HCT116 (cell line): ENCODE results near the gene KCND2. TPM values are rescaled to one million over a fixed set of nuclear protein-coding genes. Genes with fewer than 3 reads are reported as not detected.
A peak's percentile ranks its signal among the peaks of the same experiment; 100 is the strongest.

Experiments used
- ATAC-seq: fragments of 200-7000 bp; cut with Tn5 transposase; 2 replicates; pipeline ENCODE4 v1.9.1; 2020; ENCODE audit warnings: mild to moderate bottlenecking, moderate library complexity
- BruUV-seq: library from RNA; stranded (reverse); fragments of 400-500 nt; replicated peaks from 2 replicates; lab custom pipeline; 2021; lab: Mats Ljungman, UMichigan
- CTCF ChIA-PET: fragments of 300-600 bp; sonication (Branson Sonifier 250); formaldehyde crosslinking; loops from one replicate; lab custom pipeline; 2021; ENCODE audit warnings: antibody characterized with exemption; lab: Charles Lee
- POLR2A ChIA-PET: fragments of 300-600, 350-600 bp; sonication (Branson Sonifier 250); formaldehyde crosslinking; loops from one replicate; lab custom pipeline; 2021; ENCODE audit warnings: antibody characterized with exemption; lab: Charles Lee
- RAD21 ChIA-PET, 2 experiments: fragments of 300-600 bp; sonication (Branson Sonifier 250); formaldehyde crosslinking; loops; one replicate each; lab custom pipeline; 2023; ENCODE audit warnings: low total read pairs in 2 of 2; ENCODE audit not compliant: uncharacterized antibody in 2 of 2, unreplicated experiment in 2 of 2, low non-redundant PET in 1 of 2; lab: Charles Lee
- DNase-seq: peaks from one replicate; pipeline ENCODE4 v3.0.0-alpha.2; 2010; ENCODE audit warnings: low read depth, low spot score
- H2AFZ ChIP-seq: fragments of 200-600 bp; shearing (Covaris generic), sonication (generic); 2 replicates; pipeline ENCODE4 v1.6.1; 2017; ENCODE audit warnings: low read depth, mixed run types, mixed read lengths, antibody characterized with exemption, low read length; ENCODE audit not compliant: poor library complexity, severe bottlenecking
- H3K27ac ChIP-seq: 2 replicates; pipeline ENCODE4 v1.5.1; 2012; ENCODE audit warnings: low read depth, low read length
- H3K27me3 ChIP-seq: fragments of 200-600 bp; sonication (generic); 2 replicates; pipeline ENCODE4 v1.6.1; 2016; ENCODE audit warnings: mixed run types, low read length, mixed read lengths; ENCODE audit not compliant: insufficient read depth
- H3K36me3 ChIP-seq, 2 experiments: fragments of 200-500 bp in 1 of 2; fragments of 200-600 bp in 1 of 2; sonication (Bioruptor generic) in 1 of 2; sonication (generic) in 1 of 2; 2 replicates each; pipeline versions ENCODE4 v1.5.1 to v1.6.1; 2014 to 2016; ENCODE audit warnings: low read length in 2 of 2, inconsistent platforms in 1 of 2, mixed read lengths in 1 of 2, mixed run types in 1 of 2; ENCODE audit not compliant: insufficient read depth in 2 of 2, control insufficient read depth in 1 of 2
- H3K4me1 ChIP-seq, 2 experiments: fragments of 200-600 bp in 1 of 2; sonication (generic) in 1 of 2; 2 replicates each; pipeline versions ENCODE4 v1.5.1 to v1.6.1; 2012 to 2017; ENCODE audit warnings: low read length in 2 of 2, inconsistent platforms in 1 of 2, mild to moderate bottlenecking in 1 of 2, mixed read lengths in 1 of 2, mixed run types in 1 of 2, moderate library complexity in 1 of 2; ENCODE audit not compliant: insufficient read depth in 2 of 2, control insufficient read depth in 1 of 2
- H3K4me2 ChIP-seq: fragments of 200-600 bp; sonication (generic); 2 replicates; pipeline ENCODE4 v1.6.1; 2017; ENCODE audit warnings: mixed run types, low read length, mixed read lengths
- H3K4me3 ChIP-seq, 2 experiments: fragments of 200-600 bp in 1 of 2; sonication (generic) in 1 of 2; replicated peaks in 1 of 2; 2 replicates each; pipeline ENCODE4 v1.5.1; 2011 to 2016; ENCODE audit warnings: low read length in 2 of 2, control low read depth in 1 of 2, low read depth in 1 of 2, mild to moderate bottlenecking in 1 of 2, mixed read lengths in 1 of 2, mixed run types in 1 of 2
- H3K79me2 ChIP-seq: fragments of 200-600 bp; sonication (generic); 2 replicates; pipeline ENCODE4 v1.6.1; 2017; ENCODE audit warnings: mild to moderate bottlenecking, mixed run types, low read length, moderate library complexity, mixed read lengths; ENCODE audit not compliant: insufficient read depth
- H3K9ac ChIP-seq: fragments of 200-600 bp; sonication (generic); 2 replicates; pipeline ENCODE4 v1.6.1; 2016; ENCODE audit warnings: low read length, mixed read lengths
- H3K9me2 ChIP-seq: fragments of 200-600 bp; sonication (generic), shearing (Covaris generic); 2 replicates; pipeline ENCODE4 v1.6.1; 2017; ENCODE audit warnings: mixed run types, mild to moderate bottlenecking, moderate library complexity; ENCODE audit not compliant: insufficient read depth
- H3K9me3 ChIP-seq, 2 experiments: fragments of 200-500 bp in 1 of 2; fragments of 200-600 bp in 1 of 2; sonication (Bioruptor generic) in 1 of 2; sonication (generic) in 1 of 2; 2 replicates each; pipeline ENCODE4 v1.6.1; 2014 to 2017; ENCODE audit warnings: low read length in 2 of 2, mixed read lengths in 2 of 2, inconsistent platforms in 1 of 2, low read depth in 1 of 2, mild to moderate bottlenecking in 1 of 2, mixed run types in 1 of 2, moderate library complexity in 1 of 2; ENCODE audit not compliant: control insufficient read depth in 1 of 2, insufficient read depth in 1 of 2
- H4K20me1 ChIP-seq: fragments of 200-600 bp; sonication (generic), shearing (Covaris generic); 2 replicates; pipeline ENCODE4 v1.6.1; 2017; ENCODE audit warnings: mixed run types, mild to moderate bottlenecking, moderate library complexity; ENCODE audit not compliant: insufficient read depth
- CBX3 ChIP-seq: IDR thresholded peaks from 2 replicates; pipeline ENCODE4 v1.6.1; 2012; ENCODE audit warnings: low read depth
- CEBPB ChIP-seq: IDR thresholded peaks from 2 replicates; pipeline ENCODE4 v1.6.1; 2012; ENCODE audit warnings: low read depth
- CTCF ChIP-seq, 3 experiments: fragments of 200-600 bp in 1 of 3; sonication (generic) in 1 of 3; IDR thresholded peaks in 2 of 3; conservative IDR thresholded peaks in 1 of 3; 2 replicates each; pipeline ENCODE4 v1.5.1; 2012 to 2017; ENCODE audit warnings: low read depth in 2 of 3, low read length in 2 of 3, antibody characterized with exemption in 1 of 3, borderline replicate concordance in 1 of 3, control low read depth in 1 of 3, mild to moderate bottlenecking in 1 of 3, mixed read lengths in 1 of 3, mixed run types in 1 of 3, moderate library complexity in 1 of 3; ENCODE audit not compliant: insufficient read depth in 1 of 3
- EGR1 ChIP-seq: IDR thresholded peaks from 2 replicates; pipeline ENCODE4 v1.6.1; 2012; ENCODE audit warnings: low read depth
- ELF1 ChIP-seq: IDR thresholded peaks from 2 replicates; pipeline ENCODE4 v1.6.1; 2012; ENCODE audit warnings: low read depth, borderline replicate concordance
- EZH2 ChIP-seq: fragments of 200-600 bp; sonication (generic); IDR thresholded peaks from 2 replicates; pipeline ENCODE4 v1.6.1; 2017; ENCODE audit warnings: antibody characterized with exemption, mixed run types
- JUND ChIP-seq: IDR thresholded peaks from 2 replicates; pipeline ENCODE4 v1.6.1; 2012
- MAX ChIP-seq: IDR thresholded peaks from 2 replicates; pipeline ENCODE4 v1.6.1; 2012
- POLR2A ChIP-seq: IDR thresholded peaks from 2 replicates; pipeline ENCODE4 v1.7.0; 2011; ENCODE audit warnings: borderline replicate concordance; ENCODE audit not compliant: insufficient read depth, insufficient read length; ENCODE audit errors: extremely low read depth
- POLR2AphosphoS5 ChIP-seq: IDR thresholded peaks from 2 replicates; pipeline ENCODE4 v1.6.1; 2011; ENCODE audit warnings: mild to moderate bottlenecking, low read depth, low read length, moderate library complexity
- RAD21 ChIP-seq: IDR thresholded peaks from 2 replicates; pipeline ENCODE4 v1.6.1; 2012; ENCODE audit warnings: low read depth, mild to moderate bottlenecking
- SIN3A ChIP-seq: IDR thresholded peaks from 2 replicates; pipeline ENCODE4 v1.6.1; 2012; ENCODE audit warnings: low read depth
- SP1 ChIP-seq: IDR thresholded peaks from 2 replicates; pipeline ENCODE4 v1.6.1; 2012; ENCODE audit warnings: low read depth
- SRF ChIP-seq: IDR thresholded peaks from 2 replicates; pipeline ENCODE4 v1.6.1; 2012; ENCODE audit warnings: low read depth
- YY1 ChIP-seq: IDR thresholded peaks from 2 replicates; pipeline ENCODE4 v1.6.1; 2011; ENCODE audit warnings: low read length, low read depth, moderate library complexity, mild to moderate bottlenecking; ENCODE audit not compliant: insufficient replicate concordance; ENCODE audit errors: extremely low read depth
- ZNF274 ChIP-seq: fragments of 200-500 bp; sonication (Bioruptor generic); IDR thresholded peaks from 2 replicates; pipeline ENCODE4 v1.6.1; 2014; ENCODE audit warnings: mild to moderate bottlenecking, low read depth, low read length, inconsistent platforms
- intact Hi-C: fragments of 100-400 bp; cut with micrococcal nuclease; formaldehyde crosslinking; loops from 2 replicates; pipeline ENCODE4 v1.10.0; 2022
- total RNA-seq: library from RNA; stranded (reverse); gene quantifications from one replicate; pipeline ENCODE4 v1.2.1, GENCODE V29; 2021; ENCODE audit not compliant: unreplicated experiment

Gene KCND2
- total RNA-seq, 1 experiment from 2014 or later = 0.05 TPM

- H3K36me3 ChIP-seq = no peaks in the 10 kb centered on the region
- intact Hi-C loops = loop anchor here (10.0 kb wide), 2 partner anchors 791 to 1811 kb away; no protein-coding TSS in a partner anchor
- H3K9ac ChIP-seq = no peak overlapping the region
- H3K9me3 ChIP-seq = no peaks in the 10 kb centered on the region
- no peak overlapping the region for H3K4me3 ChIP-seq
- no TSS peak for BruUV-seq
- no peak; the same call in 1 of the 2 replicates for ATAC-seq
- CTCF ChIA-PET = interaction anchor here (0.7 to 2.0 kb wide), 12 partner anchors 8 to 1806 kb away, joined by 3 to 8 read pairs (median 3); no protein-coding TSS in a partner anchor
- H3K9me2 ChIP-seq = no peaks in the 10 kb centered on the region
- no peak overlapping the region for H3K27ac ChIP-seq
- peak; percentile 43 for DNase-seq
- no peaks in the 10 kb centered on the region for H3K27me3 ChIP-seq
- H3K4me2 ChIP-seq = peak overlapping the region; percentile 48
- H3K79me2 ChIP-seq = no peaks in the 10 kb centered on the region
- POLR2A ChIA-PET = interaction anchor here (1.4 kb wide), 1 partner anchor 15 kb away, joined by 4 read pairs; no protein-coding TSS in a partner anchor
- H2AFZ ChIP-seq = peak overlapping the region; percentile 96
- RAD21 ChIA-PET = no interaction called here
- TF ChIP-seq YY1 = no peak
- no peak for TF ChIP-seq POLR2A
- no peak for TF ChIP-seq CBX3
- peak; percentile 73 for TF ChIP-seq RAD21
- no peak for TF ChIP-seq ZNF274
- no peak for TF ChIP-seq SRF
- TF ChIP-seq MAX = no peak
- TF ChIP-seq EGR1 = no peak
- no peak for TF ChIP-seq JUND
- TF ChIP-seq CTCF (IDR thresholded peaks at IDR 0.05 in 2 of 3, conservative IDR thresholded peaks at IDR 0.05 in 1 of 3; ENCODE audit: borderline replicate concordance in 1 of 3, insufficient read depth in 1 of 3, low read depth in 2 of 3, low read length in 2 of 3) = peak; percentile 51 to 71 (median 55); a peak in 5 of 6 replicates
- no peak for TF ChIP-seq EZH2
- TF ChIP-seq SP1 = no peak
- no peak for TF ChIP-seq CEBPB
- TF ChIP-seq ELF1 = no peak
- no peak for TF ChIP-seq SIN3A
- TF ChIP-seq POLR2AphosphoS5 = no peak
- peaks cover 0 to 3% of the 10 kb centered on the region in 2 experiments; a peak in 1 of 4 replicates for H3K4me1 ChIP-seq
- no peaks in the 10 kb centered on the region for H4K20me1 ChIP-seq
Measured at GRCh38 chr7:120725376-120726039, 452.5 kb downstream of the KCND2 start.
